ENCODE measurements around the gene MYRF. TPM values are rescaled to one million over a fixed set of nuclear protein-coding genes. Genes with fewer than 3 reads are reported as not detected.

MYRF gene
- total and polyA plus RNA-seq, 2 donors, result 0.09 to 0.62 TPM

DNA sequence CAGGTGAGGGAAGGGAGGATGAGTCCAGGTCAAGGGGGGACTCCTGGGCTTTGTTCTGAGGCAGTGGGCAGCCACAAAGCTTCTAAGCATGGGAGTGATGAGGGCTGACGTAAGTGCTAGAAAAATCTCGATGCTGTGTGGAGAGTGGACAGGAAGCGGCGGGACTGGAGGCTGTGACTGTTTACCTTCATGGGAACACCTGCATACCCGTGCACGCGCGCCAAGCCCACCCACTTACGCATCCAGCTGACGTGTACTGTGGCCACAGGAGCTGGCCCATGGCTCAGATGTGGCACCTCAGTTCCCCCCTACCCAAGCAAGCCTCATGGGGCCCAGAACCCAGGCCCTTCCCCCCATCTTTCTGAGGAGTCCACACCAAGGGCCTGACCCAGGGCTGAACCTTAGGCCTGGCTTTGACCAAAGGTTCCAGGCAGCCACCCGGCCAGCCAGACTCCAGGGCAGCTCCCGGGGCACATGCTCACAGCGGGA lies 14.0 kb downstream of the MYRF start:
- Histone ChIP-seq H3K9me3 (ENCODE audit: control insufficient read depth in 2 of 2, insufficient read depth in 1 of 2, low read length in 1 of 2) (no peaks in the 10 kb centered on the region), H3K4me1 (ENCODE audit: control insufficient read depth in 2 of 2, insufficient read depth in 2 of 2, low read length in 2 of 2) (no peaks in the 10 kb centered on the region), H3K27me3 (ENCODE audit: control insufficient read depth in 2 of 2, insufficient read depth in 1 of 2, low read length in 1 of 2) (peaks cover 0 to 9% of the 10 kb centered on the region in 2 donors), H3K27ac (ENCODE audit: low read depth in 1 of 2, low read length in 1 of 2) (no peak overlapping the region), H3K4me3 (ENCODE audit: low read length in 2 of 2) (no peak overlapping the region), H3K36me3 (ENCODE audit: control insufficient read depth in 2 of 2, insufficient read depth in 2 of 2, low read length in 1 of 2) (no peaks in the 10 kb centered on the region)
- WGBS, result 80% methylated on average over 13 of the region's 13 CpGs
- DNase-seq (ENCODE audit: low read depth in 6 of 9, low spot score in 9 of 9), result no peak

DNA sequence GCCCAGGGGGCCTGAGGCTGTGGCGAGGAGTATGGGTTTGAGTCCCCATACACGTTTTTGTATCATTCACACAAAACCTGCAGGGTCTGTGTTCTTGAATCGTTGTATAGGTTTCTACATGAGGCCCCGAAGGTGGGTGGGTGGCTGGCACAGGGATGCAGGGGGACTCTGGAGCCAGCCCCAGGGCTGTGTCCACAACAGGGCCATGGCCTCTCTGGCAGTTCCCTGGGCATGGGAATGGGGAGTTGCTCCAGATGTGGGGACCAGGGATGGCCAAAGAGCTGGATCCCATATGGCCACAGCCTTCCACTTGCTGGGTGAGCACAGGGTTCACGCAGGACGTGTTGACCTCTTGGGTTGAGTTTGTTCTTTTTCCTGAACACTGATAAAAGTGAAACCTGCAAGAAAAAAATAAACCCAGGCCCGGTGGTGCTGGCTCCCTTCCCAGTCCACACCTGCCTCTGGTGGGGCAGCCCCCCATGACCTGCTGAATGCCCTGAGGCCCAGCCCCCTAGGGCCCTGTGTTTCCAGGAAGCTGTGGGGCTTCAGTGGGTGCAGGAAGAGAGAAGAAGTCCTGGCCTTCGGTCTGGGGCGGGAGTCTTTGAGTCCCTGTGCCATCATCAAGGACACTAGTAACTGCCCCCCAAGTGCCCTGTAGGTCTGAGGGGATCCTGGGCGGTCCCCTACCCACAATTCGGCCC lies 16.1 kb downstream of the MYRF start:
- no peaks in the 10 kb centered on the region for H3K36me3 ChIP-seq (ENCODE audit: control insufficient read depth in 2 of 2, insufficient read depth in 2 of 2, low read length in 1 of 2)
- H3K4me1 ChIP-seq (ENCODE audit: control insufficient read depth in 2 of 2, insufficient read depth in 2 of 2, low read length in 2 of 2), result peaks cover 0 to 4% of the 10 kb centered on the region in 2 donors
- no peaks in the 10 kb centered on the region for H3K27me3 ChIP-seq (ENCODE audit: control insufficient read depth in 2 of 2, insufficient read depth in 1 of 2, low read length in 1 of 2)
- H3K9me3 ChIP-seq (ENCODE audit: control insufficient read depth in 2 of 2, insufficient read depth in 1 of 2, low read length in 1 of 2), result no peaks in the 10 kb centered on the region
- H3K27ac ChIP-seq (ENCODE audit: low read depth in 1 of 2, low read length in 1 of 2), result no peak overlapping the region
- no peak overlapping the region for H3K4me3 ChIP-seq (ENCODE audit: low read length in 2 of 2)
- no peak for DNase-seq (ENCODE audit: low read depth in 6 of 9, low spot score in 9 of 9)
- WGBS, result 82% methylated on average over 11 of the region's 11 CpGs

DNA sequence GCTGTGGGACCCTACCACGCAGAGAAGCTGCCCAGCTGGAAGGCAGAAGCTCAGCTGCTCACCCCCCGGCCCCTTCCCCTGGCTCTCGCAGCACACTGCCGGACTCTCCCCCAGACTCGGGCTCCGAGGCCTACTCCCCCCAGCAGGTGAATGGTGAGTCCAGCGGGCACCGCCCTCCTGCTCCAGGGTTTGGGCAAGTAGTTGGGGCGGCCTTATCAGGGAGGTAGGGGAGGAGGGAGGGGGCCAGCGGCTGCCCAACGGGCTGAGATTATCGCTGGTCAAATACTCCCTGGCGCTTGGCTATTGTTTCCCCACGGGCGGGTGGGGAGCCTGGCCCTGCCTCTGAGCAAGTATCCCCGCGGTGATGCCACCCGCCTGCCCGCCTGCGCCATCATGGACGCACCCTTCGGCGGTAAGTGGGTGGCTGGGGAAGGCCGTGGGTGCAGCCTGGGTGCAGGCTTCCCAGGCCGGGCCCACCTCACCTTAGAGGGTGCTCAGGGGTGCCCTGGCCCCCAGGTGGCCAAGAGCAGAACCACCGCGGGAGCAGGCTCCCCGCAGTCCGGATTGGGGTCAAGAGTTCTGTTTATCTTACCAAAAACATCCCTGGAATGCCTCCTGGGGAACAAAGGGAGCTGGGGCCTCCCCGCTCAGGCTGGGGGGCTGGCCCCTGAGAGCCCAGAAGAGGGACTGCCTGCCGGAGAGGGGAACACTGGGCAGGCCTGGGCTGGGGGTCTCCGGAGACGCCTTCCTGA lies 16.9 kb downstream of the MYRF start:
- H3K36me3 ChIP-seq (ENCODE audit: control insufficient read depth in 2 of 2, insufficient read depth in 2 of 2, low read length in 1 of 2), result no peaks in the 10 kb centered on the region
- 97% methylated on average over 33 of the region's 33 CpGs for WGBS
- DNase-seq (ENCODE audit: low read depth in 6 of 9, low spot score in 9 of 9), result no peak
- H3K27me3 ChIP-seq (ENCODE audit: control insufficient read depth in 2 of 2, insufficient read depth in 1 of 2, low read length in 1 of 2), result no peaks in the 10 kb centered on the region
- no peaks in the 10 kb centered on the region for H3K9me3 ChIP-seq (ENCODE audit: control insufficient read depth in 2 of 2, insufficient read depth in 1 of 2, low read length in 1 of 2)
- no peak overlapping the region for H3K4me3 ChIP-seq (ENCODE audit: low read length in 2 of 2)
- peaks cover 0 to 4% of the 10 kb centered on the region in 2 donors for H3K4me1 ChIP-seq (ENCODE audit: control insufficient read depth in 2 of 2, insufficient read depth in 2 of 2, low read length in 2 of 2)
- H3K27ac ChIP-seq (ENCODE audit: low read depth in 1 of 2, low read length in 1 of 2), result no peak overlapping the region

DNA sequence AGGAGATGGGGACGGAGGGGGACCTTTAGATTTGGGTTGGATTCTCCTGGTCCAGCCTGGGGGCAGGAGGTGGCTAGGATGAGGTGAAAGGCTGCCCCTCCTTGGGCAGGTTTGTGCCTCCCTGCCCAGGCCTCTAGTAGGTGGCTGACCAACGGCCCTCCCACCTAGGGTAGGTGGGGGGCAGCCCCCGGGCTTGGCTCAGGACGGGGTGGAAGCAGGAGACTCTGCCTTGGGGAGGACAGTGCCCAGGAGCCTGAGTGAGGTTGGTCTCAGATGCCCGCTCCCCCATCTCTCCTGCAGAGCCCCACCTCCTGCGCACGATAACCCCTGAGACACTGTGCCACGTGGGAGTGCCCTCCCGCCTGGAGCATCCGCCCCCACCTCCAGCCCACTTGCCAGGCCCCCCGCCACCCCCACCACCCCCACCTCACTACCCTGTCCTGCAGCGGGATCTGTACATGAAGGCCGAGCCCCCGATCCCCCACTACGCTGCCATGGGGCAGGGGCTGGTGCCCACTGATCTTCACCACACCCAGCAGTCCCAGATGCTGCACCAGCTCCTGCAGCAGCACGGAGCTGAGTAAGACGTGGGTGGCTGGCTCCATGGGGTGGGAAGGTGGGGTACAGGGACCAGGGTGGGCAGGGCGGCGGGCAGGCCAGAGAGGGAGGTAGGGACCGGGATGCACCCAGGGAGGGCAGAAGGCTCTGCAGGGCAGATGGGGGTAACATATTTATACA lies 17.7 kb downstream of the MYRF start:
- DNase-seq (ENCODE audit: low read depth in 6 of 9, low spot score in 9 of 9), result no peak
- Histone ChIP-seq H3K27me3 (ENCODE audit: control insufficient read depth in 2 of 2, insufficient read depth in 1 of 2, low read length in 1 of 2) (no peaks in the 10 kb centered on the region), H3K36me3 (ENCODE audit: control insufficient read depth in 2 of 2, insufficient read depth in 2 of 2, low read length in 1 of 2) (no peaks in the 10 kb centered on the region), H3K27ac (ENCODE audit: low read depth in 1 of 2, low read length in 1 of 2) (no peak overlapping the region), H3K4me3 (ENCODE audit: low read length in 2 of 2) (no peak overlapping the region), H3K9me3 (ENCODE audit: control insufficient read depth in 2 of 2, insufficient read depth in 1 of 2, low read length in 1 of 2) (no peaks in the 10 kb centered on the region), H3K4me1 (ENCODE audit: control insufficient read depth in 2 of 2, insufficient read depth in 2 of 2, low read length in 2 of 2) (peaks cover 0 to 4% of the 10 kb centered on the region in 2 donors)
- 96% methylated on average over 20 of the region's 20 CpGs for WGBS

DNA sequence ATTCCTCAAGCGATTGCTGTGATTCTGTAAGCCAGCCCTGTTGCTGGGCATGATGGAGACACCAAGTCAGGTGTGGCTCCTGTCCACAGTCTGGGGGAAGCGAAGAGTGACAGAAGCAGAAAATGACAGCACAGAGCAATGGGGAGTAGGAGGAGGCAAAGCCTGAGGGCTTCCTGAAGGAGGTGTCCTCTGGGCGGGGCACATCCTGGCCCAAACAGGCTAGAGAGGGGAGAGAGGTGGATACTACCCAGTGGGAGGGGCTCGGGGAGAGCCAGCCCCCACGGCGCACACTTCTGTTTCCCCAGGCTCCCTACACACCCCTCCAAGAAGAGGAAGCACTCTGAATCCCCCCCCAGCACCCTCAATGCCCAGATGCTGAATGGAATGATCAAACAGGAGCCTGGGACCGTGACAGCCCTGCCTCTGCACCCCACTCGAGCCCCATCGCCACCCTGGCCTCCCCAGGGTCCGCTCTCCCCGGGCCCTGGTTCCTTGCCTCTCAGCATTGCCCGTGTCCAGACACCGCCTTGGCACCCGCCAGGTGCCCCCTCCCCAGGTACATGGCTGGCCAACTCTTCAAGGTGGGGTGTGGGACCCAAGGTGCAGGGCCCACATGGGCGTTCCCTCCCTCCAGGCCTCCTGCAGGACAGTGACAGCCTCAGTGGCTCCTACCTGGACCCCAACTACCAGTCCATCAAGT lies 18.9 kb downstream of the MYRF start:
- Histone ChIP-seq H3K4me1 (ENCODE audit: control insufficient read depth in 2 of 2, insufficient read depth in 2 of 2, low read length in 2 of 2) (peaks cover 0 to 4% of the 10 kb centered on the region in 2 donors), H3K27ac (ENCODE audit: low read depth in 1 of 2, low read length in 1 of 2) (no peak overlapping the region), H3K4me3 (ENCODE audit: low read length in 2 of 2) (no peak overlapping the region), H3K9me3 (ENCODE audit: control insufficient read depth in 2 of 2, insufficient read depth in 1 of 2, low read length in 1 of 2) (no peaks in the 10 kb centered on the region), H3K36me3 (ENCODE audit: control insufficient read depth in 2 of 2, insufficient read depth in 2 of 2, low read length in 1 of 2) (no peaks in the 10 kb centered on the region), H3K27me3 (ENCODE audit: control insufficient read depth in 2 of 2, insufficient read depth in 1 of 2, low read length in 1 of 2) (no peaks in the 10 kb centered on the region)
- WGBS, result 89% methylated on average over 15 of the region's 15 CpGs
- no peak for DNase-seq (ENCODE audit: low read depth in 6 of 9, low spot score in 9 of 9)

DNA sequence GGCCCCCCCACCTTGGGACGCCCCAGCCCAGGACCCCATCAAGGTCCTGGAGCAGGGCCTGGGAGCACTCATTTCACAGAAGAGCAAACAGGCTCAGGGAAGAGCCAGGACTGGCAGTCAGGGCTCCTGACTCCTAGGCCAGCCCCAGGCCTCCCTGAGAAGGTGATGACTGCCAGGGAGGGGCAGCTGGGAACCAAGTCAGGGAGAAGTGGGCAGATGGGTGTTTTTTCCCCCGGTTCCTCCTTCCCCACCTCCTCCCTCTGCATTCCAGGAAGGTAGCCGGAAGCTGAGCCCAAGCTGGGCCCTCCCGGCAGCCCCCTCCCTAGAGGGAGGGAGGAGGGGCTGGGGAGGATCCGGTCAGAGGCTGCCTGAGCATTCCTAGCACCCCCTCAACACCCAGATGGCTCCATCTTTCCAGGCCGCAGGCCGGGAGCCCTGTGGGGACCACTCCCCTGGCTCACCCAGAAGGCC lies 19.6 kb downstream of the MYRF start:
- Histone ChIP-seq H3K4me1 (ENCODE audit: control insufficient read depth in 2 of 2, insufficient read depth in 2 of 2, low read length in 2 of 2) (peaks cover 3 to 4% of the 10 kb centered on the region in 2 donors), H3K4me3 (ENCODE audit: low read length in 2 of 2) (no peak overlapping the region), H3K36me3 (ENCODE audit: control insufficient read depth in 2 of 2, insufficient read depth in 2 of 2, low read length in 1 of 2) (no peaks in the 10 kb centered on the region), H3K27me3 (ENCODE audit: control insufficient read depth in 2 of 2, insufficient read depth in 1 of 2, low read length in 1 of 2) (peaks cover under 1 to 4% of the 10 kb centered on the region in 2 donors), H3K9me3 (ENCODE audit: control insufficient read depth in 2 of 2, insufficient read depth in 1 of 2, low read length in 1 of 2) (no peaks in the 10 kb centered on the region), H3K27ac (ENCODE audit: low read depth in 1 of 2, low read length in 1 of 2) (no peak overlapping the region)
- DNase-seq (ENCODE audit: low read depth in 6 of 9, low spot score in 9 of 9), result no peak
- 91% methylated on average over 7 of the region's 7 CpGs for WGBS

DNA sequence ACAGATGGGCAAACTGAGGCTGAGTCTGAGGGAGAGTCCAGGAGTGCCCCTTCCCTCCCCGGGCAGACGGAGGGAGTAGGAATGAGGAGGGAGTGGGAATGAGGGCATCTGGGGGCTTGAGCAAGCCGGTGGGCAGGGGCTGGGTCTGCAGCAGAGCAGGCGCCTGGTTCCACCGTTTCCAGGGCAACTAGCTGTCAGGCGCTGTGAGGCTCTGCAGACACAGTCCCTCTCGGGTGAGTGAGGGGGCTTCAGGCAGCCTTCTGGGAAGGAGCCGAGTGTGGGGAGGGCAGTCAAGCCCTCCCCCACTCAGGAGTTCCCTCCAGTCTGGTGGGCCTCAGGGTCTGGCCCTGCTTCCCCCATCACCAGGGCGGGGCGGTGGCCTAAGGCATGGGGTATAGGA lies 20.9 kb downstream of the MYRF start:
- DNase-seq (ENCODE audit: low read depth in 6 of 9, low spot score in 9 of 9), result no peak
- H3K27me3 ChIP-seq (ENCODE audit: control insufficient read depth in 2 of 2, insufficient read depth in 1 of 2, low read length in 1 of 2), result peaks cover 2 to 17% of the 10 kb centered on the region in 2 donors
- H3K9me3 ChIP-seq (ENCODE audit: control insufficient read depth in 2 of 2, insufficient read depth in 1 of 2, low read length in 1 of 2), result no peaks in the 10 kb centered on the region
- H3K4me3 ChIP-seq (ENCODE audit: low read length in 2 of 2), result no peak overlapping the region
- no peak overlapping the region for H3K27ac ChIP-seq (ENCODE audit: low read depth in 1 of 2, low read length in 1 of 2)
- peaks cover 4 to 9% of the 10 kb centered on the region in 2 donors for H3K4me1 ChIP-seq (ENCODE audit: control insufficient read depth in 2 of 2, insufficient read depth in 2 of 2, low read length in 2 of 2)
- H3K36me3 ChIP-seq (ENCODE audit: control insufficient read depth in 2 of 2, insufficient read depth in 2 of 2, low read length in 1 of 2), result no peaks in the 10 kb centered on the region
- 92% methylated on average over 10 of the region's 10 CpGs for WGBS

DNA sequence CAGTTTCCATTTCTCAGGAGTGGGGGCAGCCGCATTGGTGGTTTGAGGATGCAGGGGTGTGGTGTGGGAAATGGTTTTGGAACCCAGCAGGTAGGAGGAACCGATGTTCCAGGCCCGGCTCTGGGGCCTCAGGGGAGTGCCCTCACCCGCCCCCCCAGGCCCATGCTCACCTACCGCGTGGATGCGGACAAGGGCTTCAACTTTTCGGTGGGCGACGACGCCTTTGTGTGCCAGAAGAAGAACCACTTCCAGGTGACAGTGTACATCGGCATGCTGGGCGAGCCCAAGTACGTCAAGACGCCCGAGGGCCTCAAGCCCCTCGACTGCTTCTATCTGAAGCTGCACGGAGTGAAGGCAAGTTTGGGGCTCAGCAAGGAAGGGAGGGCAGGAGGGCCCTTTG lies 21.4 kb downstream of the MYRF start:
- WGBS, result 97% methylated on average over 18 of the region's 18 CpGs
- Histone ChIP-seq H3K9me3 (ENCODE audit: control insufficient read depth in 2 of 2, insufficient read depth in 1 of 2, low read length in 1 of 2) (no peaks in the 10 kb centered on the region), H3K36me3 (ENCODE audit: control insufficient read depth in 2 of 2, insufficient read depth in 2 of 2, low read length in 1 of 2) (no peaks in the 10 kb centered on the region), H3K27me3 (ENCODE audit: control insufficient read depth in 2 of 2, insufficient read depth in 1 of 2, low read length in 1 of 2) (peaks cover 2 to 22% of the 10 kb centered on the region in 2 donors), H3K4me1 (ENCODE audit: control insufficient read depth in 2 of 2, insufficient read depth in 2 of 2, low read length in 2 of 2) (peaks cover 4 to 9% of the 10 kb centered on the region in 2 donors), H3K4me3 (ENCODE audit: low read length in 2 of 2) (no peak overlapping the region), H3K27ac (ENCODE audit: low read depth in 1 of 2, low read length in 1 of 2) (no peak overlapping the region)
- DNase-seq (ENCODE audit: low read depth in 6 of 9, low spot score in 9 of 9), result no peak
